IgD-negative memory B cell (primary cell): ENCODE results near the gene TTLL4. TPM values are rescaled to one million over a fixed set of nuclear protein-coding genes. Genes with fewer than 3 reads are reported as not detected.

Source experiments
- H3K27ac Mint-ChIP-seq, 3 donors: one replicate each; pipeline ENCODE4 v1.8.0; 2020 to 2022; ENCODE audit warnings: mild to moderate bottlenecking in 3 of 3, mixed read lengths in 3 of 3, moderate library complexity in 1 of 3
- H3K27me3 Mint-ChIP-seq: one replicate; pipeline ENCODE4 v1.8.0; 2021; ENCODE audit warnings: mixed read lengths
- H3K36me3 Mint-ChIP-seq: one replicate; pipeline ENCODE4 v1.8.0; 2020; ENCODE audit warnings: mild to moderate bottlenecking, mixed read lengths
- H3K4me1 Mint-ChIP-seq, 3 donors: one replicate each; pipeline ENCODE4 v1.8.0; 2020 to 2022; ENCODE audit warnings: mixed read lengths in 3 of 3, mild to moderate bottlenecking in 1 of 3
- H3K4me3 Mint-ChIP-seq, 4 donors: one replicate each; pipeline ENCODE4 v1.8.0; 2020 to 2022; ENCODE audit warnings: mild to moderate bottlenecking in 4 of 4, mixed read lengths in 4 of 4, moderate library complexity in 3 of 4
- H3K9me3 Mint-ChIP-seq, 3 donors: one replicate each; pipeline ENCODE4 v1.8.0; 2020 to 2021; ENCODE audit warnings: mixed read lengths in 3 of 3, mild to moderate bottlenecking in 1 of 3
- polyA plus RNA-seq: library from polyadenylated mRNA; unstranded; fragments of 300-500 nt; fragmentation: Illumina TruSeq; gene quantifications from one replicate; pipeline ENCODE4 v1.2.3, GENCODE V29; 2021

The TTLL4 gene
- polyA plus RNA-seq, 1 donor from 2014 or later: 14.5 TPM

GRCh38 chr2:218722419-218722818, 11.8 kb downstream of the TTLL4 start:
- H3K27ac Mint-ChIP-seq: peak overlapping the region in 1 of 3 donors; percentile 52
- no peaks in the 10 kb centered on the region for H3K27me3 Mint-ChIP-seq
- peaks cover 0 to 13% (median 11%) of the 10 kb centered on the region in 3 donors for H3K4me1 Mint-ChIP-seq
- no peak overlapping the region for H3K4me3 Mint-ChIP-seq
- peaks cover 0 to 7% (median 0%) of the 10 kb centered on the region in 3 donors for H3K9me3 Mint-ChIP-seq
- peaks cover 18% of the 10 kb centered on the region for H3K36me3 Mint-ChIP-seq

- H3K4me3 Mint-ChIP-seq: peak overlapping the region in 1 of 4 donors; percentile 6
- peaks cover 2 to 11% (median 11%) of the 10 kb centered on the region in 3 donors for H3K4me1 Mint-ChIP-seq
- H3K27ac Mint-ChIP-seq: peak overlapping the region in 1 of 3 donors; percentile 31
- peaks cover 21% of the 10 kb centered on the region for H3K36me3 Mint-ChIP-seq
- no peaks in the 10 kb centered on the region for H3K27me3 Mint-ChIP-seq
- peaks cover 2 to 10% (median 3%) of the 10 kb centered on the region in 3 donors for H3K9me3 Mint-ChIP-seq
Measured at GRCh38 chr2:218722876-218723785, 12.5 kb downstream of the TTLL4 start.

- peak overlapping the region in 1 of 3 donors; percentile 19 for H3K27ac Mint-ChIP-seq
Measured at GRCh38 chr2:218726004-218726574, 15.5 kb downstream of the TTLL4 start.

DNA sequence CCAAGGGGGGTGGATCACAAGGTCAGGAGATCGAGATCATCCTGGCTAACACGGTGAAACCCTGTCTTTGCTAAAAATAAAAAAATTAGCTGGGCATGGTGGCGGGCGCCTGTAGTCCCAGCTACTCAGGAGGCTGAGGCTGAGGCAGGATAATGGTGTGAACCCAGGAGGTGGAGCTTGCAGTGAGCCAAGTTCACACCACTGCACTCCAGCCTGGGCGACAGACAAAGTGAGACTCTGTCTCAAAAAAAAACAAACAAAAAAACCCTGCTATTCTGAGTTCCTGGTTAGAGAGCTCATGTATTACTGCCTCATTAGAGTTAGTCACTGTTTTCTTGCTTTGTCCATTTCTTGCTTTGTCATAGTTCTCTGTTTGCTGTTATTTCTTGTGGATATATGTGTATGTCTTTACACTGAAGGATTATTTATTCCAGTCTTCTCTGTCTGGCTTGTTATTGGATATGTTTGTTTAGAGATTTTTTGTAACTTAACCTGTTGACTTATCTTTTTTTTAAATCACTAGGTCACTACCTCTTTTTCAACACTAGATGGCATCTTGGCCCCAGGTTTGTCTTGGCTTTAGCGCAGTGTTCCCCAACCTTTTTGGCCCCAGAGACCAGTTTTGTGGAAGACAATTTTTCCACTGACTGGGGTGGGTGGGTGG, 17.0 kb downstream of the TTLL4 start:
- Mint-ChIP-seq H3K27ac (no peak overlapping the region), H3K4me3 (peak overlapping the region in 1 of 4 donors; percentile 72), H3K4me1 (peaks cover 2 to 6% (median 3%) of the 10 kb centered on the region in 3 donors)

More at GRCh38 chr2:218726004-218726574, 15.5 kb downstream of the TTLL4 start:
- Mint-ChIP-seq H3K4me1 (peaks cover 2 to 6% (median 6%) of the 10 kb centered on the region in 3 donors), H3K27me3 (no peaks in the 10 kb centered on the region), H3K36me3 (peaks cover 16% of the 10 kb centered on the region), H3K9me3 (peaks cover 2 to 10% (median 5%) of the 10 kb centered on the region in 3 donors), H3K4me3 (peak overlapping the region in 1 of 4 donors; percentile 17)

GRCh38 chr2:218729640-218730039, 19.0 kb downstream of the TTLL4 start:
- peaks cover 5 to 11% (median 5%) of the 10 kb centered on the region in 3 donors for H3K4me1 Mint-ChIP-seq
- H3K27ac Mint-ChIP-seq: no peak overlapping the region
- H3K9me3 Mint-ChIP-seq: peaks cover 2 to 10% (median 5%) of the 10 kb centered on the region in 3 donors
- peaks cover 14% of the 10 kb centered on the region for H3K36me3 Mint-ChIP-seq
- H3K4me3 Mint-ChIP-seq: peak overlapping the region in 1 of 4 donors; percentile 76
- no peaks in the 10 kb centered on the region for H3K27me3 Mint-ChIP-seq

More for the DNA sequence above, 17.0 kb downstream of the TTLL4 start:
- Mint-ChIP-seq H3K36me3 (peaks cover 19% of the 10 kb centered on the region), H3K9me3 (peaks cover 2 to 10% (median 5%) of the 10 kb centered on the region in 3 donors), H3K27me3 (no peaks in the 10 kb centered on the region)

GRCh38 chr2:218732052-218732760, 21.6 kb downstream of the TTLL4 start:
- H3K9me3 Mint-ChIP-seq: peaks cover 2 to 5% (median 3%) of the 10 kb centered on the region in 3 donors
- no peak overlapping the region for H3K4me3 Mint-ChIP-seq
- H3K27me3 Mint-ChIP-seq: no peaks in the 10 kb centered on the region
- H3K36me3 Mint-ChIP-seq: peaks cover 11% of the 10 kb centered on the region
- no peak overlapping the region for H3K27ac Mint-ChIP-seq
- peaks cover 5 to 11% (median 5%) of the 10 kb centered on the region in 3 donors for H3K4me1 Mint-ChIP-seq

GRCh38 chr2:218732761-218733158, 22.1 kb downstream of the TTLL4 start:
- Mint-ChIP-seq H3K36me3 (peaks cover 9% of the 10 kb centered on the region), H3K4me1 (peaks cover 4 to 11% (median 5%) of the 10 kb centered on the region in 3 donors), H3K27ac (no peak overlapping the region), H3K4me3 (no peak overlapping the region), H3K9me3 (peaks cover under 1 to 4% (median 2%) of the 10 kb centered on the region in 3 donors), H3K27me3 (no peaks in the 10 kb centered on the region)

DNA sequence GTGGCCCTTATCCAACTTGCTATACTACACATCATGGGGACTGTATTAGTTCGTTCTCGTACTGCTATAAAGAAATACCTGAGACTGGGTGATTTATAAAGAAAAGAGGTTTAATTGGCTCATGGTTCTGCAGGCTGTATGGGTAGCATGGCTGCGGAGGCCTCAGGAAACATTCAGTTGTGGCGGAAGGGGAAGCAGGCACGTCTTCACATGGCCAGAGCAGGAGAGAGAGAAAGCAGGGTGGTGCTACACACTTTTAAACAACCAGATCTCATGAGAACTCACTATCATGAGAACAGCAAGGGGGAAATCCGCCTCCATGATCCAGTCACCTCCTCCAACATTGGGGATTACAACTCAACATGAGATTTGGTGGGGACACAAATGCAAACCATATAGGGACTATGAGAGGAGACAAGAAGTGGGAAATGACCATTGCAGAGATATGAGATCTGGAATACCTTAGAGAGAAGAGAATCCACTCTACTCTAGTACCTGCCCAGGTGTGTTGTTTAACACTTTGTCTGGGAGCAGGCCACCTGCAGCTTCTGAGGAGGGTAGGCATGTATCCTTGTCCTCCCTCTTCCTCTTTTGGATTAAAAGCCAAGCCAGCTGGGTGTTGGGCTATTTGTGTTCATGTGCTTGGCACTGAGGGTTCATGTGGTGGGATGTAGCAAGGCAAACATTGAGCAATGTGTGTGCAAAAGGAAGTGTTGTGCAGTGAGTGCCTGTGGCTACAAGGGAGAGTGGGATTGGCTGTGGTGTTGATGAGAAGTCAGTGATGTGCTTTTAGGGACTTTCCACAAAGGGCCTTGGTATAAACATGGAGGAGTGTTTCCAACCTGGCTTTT, 22.8 kb downstream of the TTLL4 start:
- H3K4me1 Mint-ChIP-seq: peaks cover 3 to 11% (median 5%) of the 10 kb centered on the region in 3 donors
- no peaks in the 10 kb centered on the region for H3K27me3 Mint-ChIP-seq
- peak overlapping the region in 1 of 3 donors; percentile 64 for H3K27ac Mint-ChIP-seq
- H3K36me3 Mint-ChIP-seq: peaks cover 12% of the 10 kb centered on the region
- H3K4me3 Mint-ChIP-seq: peak overlapping the region in 2 of 4 donors; percentile 3 to 39
- peaks cover 0 to 2% (median 0%) of the 10 kb centered on the region in 3 donors for H3K9me3 Mint-ChIP-seq

GRCh38 chr2:218734190-218734975, 23.7 kb downstream of the TTLL4 start:
- Mint-ChIP-seq H3K36me3 (peaks cover 10% of the 10 kb centered on the region), H3K4me1 (peaks cover 3 to 11% (median 5%) of the 10 kb centered on the region in 3 donors), H3K27me3 (no peaks in the 10 kb centered on the region), H3K9me3 (peaks cover 0 to 2% (median 0%) of the 10 kb centered on the region in 3 donors), H3K27ac (no peak overlapping the region), H3K4me3 (no peak overlapping the region)

DNA sequence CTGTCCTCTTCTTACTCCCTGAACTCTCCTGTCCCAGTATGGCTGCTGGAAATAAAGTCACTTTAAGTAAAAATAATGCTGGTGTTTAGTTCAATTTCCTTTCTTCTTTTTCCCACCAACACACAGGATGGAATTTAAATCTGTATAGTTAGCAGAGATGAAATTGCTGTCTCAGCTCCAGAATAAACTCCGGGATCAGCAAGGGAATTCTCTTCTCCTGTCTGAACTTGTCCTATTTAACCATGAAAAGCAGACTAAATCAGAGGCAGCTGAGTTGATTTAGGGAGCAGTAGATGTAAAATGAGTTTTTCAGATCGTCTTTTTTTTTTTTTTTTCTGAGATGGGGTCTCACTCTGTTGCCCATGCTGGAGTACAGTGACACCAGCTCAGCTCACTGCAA, 25.9 kb downstream of the TTLL4 start:
- H3K9me3 Mint-ChIP-seq: no peaks in the 10 kb centered on the region
- H3K27ac Mint-ChIP-seq: no peak overlapping the region
- peaks cover 16% of the 10 kb centered on the region for H3K36me3 Mint-ChIP-seq
- H3K4me1 Mint-ChIP-seq: peaks cover 3 to 11% (median 5%) of the 10 kb centered on the region in 3 donors
- peak overlapping the region in 1 of 4 donors; percentile 13 for H3K4me3 Mint-ChIP-seq
- no peaks in the 10 kb centered on the region for H3K27me3 Mint-ChIP-seq

DNA sequence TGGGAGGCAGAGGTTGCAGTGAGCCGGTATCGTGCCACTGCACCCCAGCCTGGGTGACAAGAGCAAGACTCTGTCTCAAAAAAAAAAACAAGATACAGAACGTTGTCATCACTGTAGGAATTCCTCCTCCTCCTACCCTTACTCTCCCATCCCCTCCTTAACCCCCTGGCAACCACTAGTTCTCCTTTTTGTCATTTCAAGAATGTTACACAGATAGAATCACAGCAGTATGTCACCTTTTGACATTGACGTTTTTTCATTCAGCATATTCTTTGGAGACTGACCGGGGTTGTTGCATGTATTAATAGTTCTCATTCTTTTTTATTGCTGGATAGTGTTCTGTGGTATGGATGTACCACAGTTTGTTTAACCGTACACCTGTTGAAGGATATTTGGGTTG, 32.4 kb downstream of the TTLL4 start:
- no peak overlapping the region for H3K4me3 Mint-ChIP-seq
- no peak overlapping the region for H3K27ac Mint-ChIP-seq
- no peaks in the 10 kb centered on the region for H3K9me3 Mint-ChIP-seq
- H3K4me1 Mint-ChIP-seq: peaks cover 0 to 1% (median 0%) of the 10 kb centered on the region in 3 donors
- no peaks in the 10 kb centered on the region for H3K27me3 Mint-ChIP-seq
- peaks cover 24% of the 10 kb centered on the region for H3K36me3 Mint-ChIP-seq

- no peaks in the 10 kb centered on the region for H3K27me3 Mint-ChIP-seq
- no peak overlapping the region for H3K27ac Mint-ChIP-seq
- peaks cover 27% of the 10 kb centered on the region for H3K36me3 Mint-ChIP-seq
- peaks cover 0 to 1% (median 0%) of the 10 kb centered on the region in 3 donors for H3K4me1 Mint-ChIP-seq
- H3K4me3 Mint-ChIP-seq: no peak overlapping the region
- H3K9me3 Mint-ChIP-seq: no peaks in the 10 kb centered on the region
Measured at GRCh38 chr2:218744615-218745014, 34.0 kb downstream of the TTLL4 start.

- peaks cover 23% of the 10 kb centered on the region for H3K36me3 Mint-ChIP-seq
- peaks cover 0 to 1% (median 0%) of the 10 kb centered on the region in 3 donors for H3K4me1 Mint-ChIP-seq
Measured at GRCh38 chr2:218745160-218745558, 34.5 kb downstream of the TTLL4 start.

More at GRCh38 chr2:218745160-218745558, 34.5 kb downstream of the TTLL4 start:
- Mint-ChIP-seq H3K27me3 (no peaks in the 10 kb centered on the region), H3K9me3 (no peaks in the 10 kb centered on the region), H3K27ac (no peak overlapping the region), H3K4me3 (no peak overlapping the region)
